EL (cell line): ENCODE results near the gene SCAF8.
A peak's percentile ranks its signal among the peaks of the same experiment; 100 is the strongest.
"Not testable (repeated sequence)": the region's sequence is repeated elsewhere in the genome, so short reads cannot be mapped to it uniquely, and the experiment has no call there.

Source experiments
- DNase-seq: peaks from one replicate; pipeline ENCODE4 v3.0.0-alpha.2; 2016

The SCAF8 gene, protein sequence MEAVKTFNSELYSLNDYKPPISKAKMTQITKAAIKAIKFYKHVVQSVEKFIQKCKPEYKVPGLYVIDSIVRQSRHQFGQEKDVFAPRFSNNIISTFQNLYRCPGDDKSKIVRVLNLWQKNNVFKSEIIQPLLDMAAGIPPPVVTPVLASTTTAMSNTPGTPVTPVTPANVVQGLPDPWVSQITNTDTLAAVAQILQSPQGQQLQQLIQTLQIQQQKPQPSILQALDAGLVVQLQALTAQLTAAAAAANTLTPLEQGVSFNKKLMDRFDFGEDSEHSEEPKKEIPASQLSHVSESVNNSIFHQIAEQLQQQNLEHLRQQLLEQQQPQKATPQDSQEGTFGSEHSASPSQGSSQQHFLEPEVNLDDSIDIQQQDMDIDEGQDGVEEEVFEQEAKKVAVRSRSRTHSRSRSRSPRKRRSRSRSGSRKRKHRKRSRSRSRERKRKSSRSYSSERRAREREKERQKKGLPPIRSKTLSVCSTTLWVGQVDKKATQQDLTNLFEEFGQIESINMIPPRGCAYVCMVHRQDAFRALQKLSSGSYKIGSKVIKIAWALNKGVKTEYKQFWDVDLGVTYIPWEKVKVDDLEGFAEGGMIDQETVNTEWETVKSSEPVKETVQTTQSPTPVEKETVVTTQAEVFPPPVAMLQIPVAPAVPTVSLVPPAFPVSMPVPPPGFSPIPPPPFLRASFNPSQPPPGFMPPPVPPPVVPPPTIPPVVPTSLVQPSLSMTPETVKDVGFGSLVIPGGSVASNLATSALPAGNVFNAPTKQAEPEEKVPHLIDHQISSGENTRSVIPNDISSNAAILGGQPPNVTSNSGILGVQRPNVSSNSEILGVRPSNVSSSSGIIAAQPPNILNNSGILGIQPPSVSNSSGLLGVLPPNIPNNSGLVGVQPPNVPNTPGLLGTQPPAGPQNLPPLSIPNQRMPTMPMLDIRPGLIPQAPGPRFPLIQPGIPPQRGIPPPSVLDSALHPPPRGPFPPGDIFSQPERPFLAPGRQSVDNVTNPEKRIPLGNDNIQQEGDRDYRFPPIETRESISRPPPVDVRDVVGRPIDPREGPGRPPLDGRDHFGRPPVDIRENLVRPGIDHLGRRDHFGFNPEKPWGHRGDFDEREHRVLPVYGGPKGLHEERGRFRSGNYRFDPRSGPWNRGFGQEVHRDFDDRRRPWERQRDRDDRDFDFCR (N-terminal part only)

DNA sequence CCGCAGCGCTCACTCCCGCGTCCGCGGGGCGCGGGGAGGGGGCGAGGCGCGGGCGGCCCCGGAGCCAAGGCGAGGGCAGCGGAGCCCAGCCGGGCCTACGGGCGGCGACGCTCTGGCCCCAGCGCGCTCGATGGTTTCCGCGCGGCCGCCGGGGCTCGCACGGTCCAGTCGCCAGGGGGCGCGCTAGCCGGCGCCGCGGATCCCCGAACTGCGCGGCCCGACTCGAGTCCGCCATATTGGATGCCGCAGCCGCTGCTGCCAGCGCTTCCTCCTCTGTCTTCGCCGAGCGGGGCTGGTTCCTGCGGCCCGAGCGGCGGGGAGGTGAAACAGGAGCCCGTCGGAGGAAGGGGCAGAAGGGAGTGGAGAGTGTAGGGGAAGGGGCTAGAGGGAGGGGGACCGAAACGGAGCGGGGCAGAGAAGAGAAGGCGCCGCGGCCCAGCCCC is at the start of gene SCAF8:
Gene SCAF8 (plus strand): TSS at position 234 of the 443 bp plus-strand sequence. CDS start 485 bp downstream, outside the sequence.
- peak; percentile 81 for DNase-seq

DNA sequence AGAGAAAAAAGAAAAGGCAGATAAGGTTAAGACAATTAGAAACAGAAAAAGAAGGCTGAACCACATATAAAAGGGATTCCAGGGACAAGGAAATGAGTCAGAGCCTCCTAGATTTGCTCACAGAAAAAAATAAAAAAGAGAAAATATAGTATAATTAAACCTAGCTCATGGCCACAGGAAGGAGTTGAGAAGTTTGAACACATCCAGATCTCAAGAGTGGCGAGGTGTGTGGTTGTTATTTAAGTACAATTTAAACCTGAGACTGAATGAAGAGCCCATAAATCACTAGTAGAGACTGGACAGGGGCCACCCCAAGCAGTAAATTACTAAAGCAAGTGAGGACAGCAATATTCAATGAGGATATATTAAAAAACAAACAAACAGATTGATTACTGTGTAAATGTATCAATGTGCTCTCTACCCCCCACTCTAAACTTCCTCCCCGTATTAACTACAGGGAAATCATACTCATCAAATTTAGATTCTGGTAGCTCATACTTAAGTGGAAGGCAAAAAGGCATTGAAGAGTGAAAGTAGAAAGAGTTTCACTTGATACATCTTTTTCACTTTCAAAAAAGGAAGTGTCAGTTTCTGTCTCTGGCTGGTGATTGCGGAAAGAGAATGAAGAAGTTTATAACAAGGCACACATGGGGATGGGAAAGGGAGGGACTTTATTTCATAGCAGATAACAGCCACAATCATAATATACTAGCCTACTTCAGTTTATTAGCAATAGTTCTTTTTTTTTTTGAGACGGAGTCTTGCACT is 49.3 kb upstream of the SCAF8 start:
- DNase-seq: peak; percentile 41

DNA sequence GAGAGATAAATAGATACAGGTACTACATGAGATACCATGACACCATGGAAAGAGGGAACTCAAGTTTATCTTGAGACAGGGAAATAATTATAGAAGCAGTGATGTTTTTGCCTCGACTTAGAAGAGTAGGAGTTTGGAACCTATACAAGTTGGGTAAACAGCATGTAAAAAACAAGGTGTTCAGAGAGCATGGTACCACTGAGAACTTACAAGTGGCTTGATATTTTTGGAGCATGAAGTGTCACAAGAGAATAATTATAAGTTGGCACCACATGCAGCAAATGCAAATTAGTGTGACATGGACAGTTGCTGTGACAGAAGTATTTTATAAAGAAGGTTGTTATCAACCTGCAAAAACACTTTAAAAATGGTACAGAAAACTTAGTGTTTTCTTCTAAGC is 47.1 kb upstream of the SCAF8 start:
- DNase-seq: no peak

DNA sequence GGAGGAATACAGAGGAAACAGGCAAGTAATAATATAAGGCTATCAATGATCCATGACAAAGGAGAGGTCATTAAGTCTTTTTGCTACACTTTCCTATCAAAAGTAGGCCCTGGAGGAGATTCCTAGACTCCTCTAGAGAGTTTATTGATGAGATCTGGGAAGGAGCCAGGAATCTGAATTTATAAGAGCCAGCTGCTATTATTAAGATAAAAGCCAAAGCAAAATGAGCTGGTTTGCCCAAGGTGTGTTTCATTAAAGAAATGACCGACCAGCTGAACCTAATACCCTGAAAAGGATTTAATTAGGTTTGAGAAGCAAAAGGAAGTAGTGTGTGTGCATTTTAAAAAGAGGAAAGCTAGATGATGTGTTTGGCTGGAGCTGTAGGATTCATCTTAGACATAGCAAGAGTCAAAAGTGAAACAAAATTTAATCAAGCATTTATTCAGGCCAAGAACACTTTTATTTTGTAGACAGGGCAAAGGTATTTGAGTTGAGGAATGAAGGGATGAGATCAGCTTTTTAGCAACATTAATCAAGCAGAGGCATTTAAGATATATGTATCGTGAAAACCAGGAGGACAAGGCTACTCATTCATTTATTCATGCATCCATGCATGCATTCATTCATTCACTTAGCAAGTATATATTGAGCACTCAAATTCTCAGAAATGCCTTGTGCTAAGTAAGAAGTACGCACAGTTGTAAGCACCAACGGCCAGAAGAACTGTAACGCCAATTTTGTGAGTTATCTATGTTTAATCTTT is 43.5 kb upstream of the SCAF8 start:
- no peak for DNase-seq

DNA sequence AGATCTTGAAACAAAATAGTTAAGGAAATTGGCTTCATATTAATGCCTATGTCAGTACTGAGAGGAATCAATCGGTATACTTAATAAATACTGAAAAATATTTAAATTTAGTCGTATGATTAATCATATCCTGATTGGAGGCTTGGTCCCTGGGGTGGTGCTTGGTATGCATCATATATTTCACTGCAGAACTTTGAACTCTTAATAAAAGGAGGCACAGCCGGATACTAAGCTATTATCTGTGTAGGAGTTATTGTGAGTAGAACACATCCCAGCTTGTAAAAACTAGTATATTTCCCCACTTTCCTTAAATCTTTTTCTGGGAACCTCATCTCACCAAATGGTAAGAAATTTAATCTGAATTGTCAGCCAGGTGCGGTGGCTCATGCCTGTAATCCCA is 42.4 kb upstream of the SCAF8 start:
- DNase-seq: no peak

DNA sequence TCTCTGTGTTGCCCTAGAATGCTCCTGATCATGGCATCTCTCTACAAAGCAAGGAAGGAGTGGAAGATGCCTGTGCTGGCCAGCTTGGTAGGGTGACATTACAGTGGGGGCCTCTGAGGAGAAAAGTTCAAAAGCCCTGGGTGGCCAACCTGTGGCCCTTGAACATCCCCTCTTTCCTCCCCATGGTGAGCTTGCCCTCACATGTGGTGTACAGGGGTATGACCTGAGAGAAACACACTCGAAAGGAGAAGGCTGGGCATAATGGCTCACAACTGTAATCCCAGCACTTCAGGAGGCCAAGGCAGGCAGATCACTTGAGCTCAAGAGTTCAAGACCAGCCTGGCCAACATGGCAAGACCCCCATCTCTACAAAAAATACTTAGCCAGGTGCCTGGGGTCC is 36.6 kb upstream of the SCAF8 start:
- DNase-seq: no peak

DNA sequence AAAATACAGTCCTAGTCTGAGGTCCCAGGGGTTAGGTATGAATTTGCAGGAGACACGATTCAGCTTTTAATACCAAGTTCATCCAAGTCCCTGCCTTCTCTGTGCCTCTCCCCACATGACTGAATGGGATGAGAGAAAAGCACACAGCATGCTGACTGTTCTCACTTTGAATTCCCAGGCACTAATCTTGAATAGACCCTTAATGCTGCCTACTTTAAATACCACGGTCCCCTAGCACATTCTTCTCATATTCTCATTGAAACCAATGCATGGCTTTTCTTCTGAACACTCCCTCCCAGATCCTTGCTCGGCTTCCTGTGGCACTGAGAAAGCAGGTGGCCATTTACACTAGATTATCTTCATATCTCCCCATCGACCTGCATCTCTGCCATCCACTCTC is 30.1 kb upstream of the SCAF8 start:
- no peak for DNase-seq

DNA sequence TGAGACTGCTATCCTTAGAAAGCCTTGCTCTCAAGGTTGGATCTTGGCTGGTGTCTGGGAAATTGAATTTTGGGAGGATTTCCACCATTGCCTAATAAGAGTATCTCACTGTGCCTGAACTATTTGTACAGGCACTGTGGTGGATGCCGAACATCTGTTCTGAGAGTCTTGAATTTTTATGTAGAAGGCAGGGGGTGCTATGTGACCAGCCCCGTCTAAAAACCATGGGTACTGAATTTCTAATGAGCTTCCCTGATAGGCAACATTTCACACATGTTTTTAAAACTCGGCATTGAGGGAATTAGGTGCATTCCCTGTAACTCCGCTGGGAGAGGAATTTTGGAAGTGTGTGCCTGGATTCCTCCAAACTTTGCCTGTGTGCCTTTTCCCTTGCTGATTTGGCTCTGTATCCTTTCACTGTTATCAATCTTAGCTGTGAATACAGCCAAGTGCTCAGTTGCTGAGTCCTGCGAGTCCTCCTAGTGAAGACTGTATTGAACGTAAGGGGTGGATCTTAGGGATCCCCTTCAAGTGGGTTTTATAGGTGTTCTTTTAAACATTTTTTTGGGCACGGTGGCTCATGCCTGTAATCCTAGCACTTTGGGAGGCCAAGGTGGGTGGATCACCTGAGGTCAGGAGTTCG is 27.6 kb upstream of the SCAF8 start:
- peak; percentile 14 for DNase-seq

DNA sequence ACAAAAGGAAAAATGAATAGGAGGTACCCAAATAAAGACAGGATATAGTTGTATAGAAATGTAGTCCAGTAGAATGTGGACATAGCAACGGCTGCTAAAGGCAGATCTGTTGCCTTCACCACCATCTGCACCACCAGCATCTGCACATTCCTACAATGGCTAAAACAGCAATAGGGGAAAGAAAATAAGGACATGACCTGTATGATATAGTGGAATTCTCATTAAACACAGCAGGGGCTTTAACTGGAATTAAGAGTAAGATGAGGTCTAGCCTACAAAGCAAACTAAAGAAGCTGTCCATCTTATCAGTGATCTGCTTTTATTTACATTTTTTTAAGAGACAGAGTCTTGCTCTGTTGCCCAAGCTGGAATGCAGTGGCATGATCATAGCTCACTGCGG is 26.8 kb upstream of the SCAF8 start:
- DNase-seq: no peak

DNA sequence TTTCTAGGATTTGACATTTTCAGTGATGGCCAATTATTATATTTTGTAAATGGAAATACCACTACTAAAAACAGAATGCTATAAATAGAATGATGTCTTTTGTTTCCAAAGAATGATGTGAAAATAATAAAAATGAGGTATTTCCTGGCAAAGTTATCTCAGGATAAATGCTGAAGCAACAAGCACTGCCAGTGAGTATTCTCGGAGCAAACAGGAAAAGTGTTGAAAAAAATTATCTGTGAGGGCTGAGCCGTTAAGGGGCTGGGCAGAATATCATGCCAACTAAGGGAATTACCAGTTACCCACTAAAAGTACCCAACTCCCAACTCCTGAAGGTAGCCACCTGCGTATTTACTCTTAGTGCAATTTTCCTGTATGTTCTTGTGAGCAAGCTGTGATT is 23.6 kb upstream of the SCAF8 start:
- DNase-seq: no peak

DNA sequence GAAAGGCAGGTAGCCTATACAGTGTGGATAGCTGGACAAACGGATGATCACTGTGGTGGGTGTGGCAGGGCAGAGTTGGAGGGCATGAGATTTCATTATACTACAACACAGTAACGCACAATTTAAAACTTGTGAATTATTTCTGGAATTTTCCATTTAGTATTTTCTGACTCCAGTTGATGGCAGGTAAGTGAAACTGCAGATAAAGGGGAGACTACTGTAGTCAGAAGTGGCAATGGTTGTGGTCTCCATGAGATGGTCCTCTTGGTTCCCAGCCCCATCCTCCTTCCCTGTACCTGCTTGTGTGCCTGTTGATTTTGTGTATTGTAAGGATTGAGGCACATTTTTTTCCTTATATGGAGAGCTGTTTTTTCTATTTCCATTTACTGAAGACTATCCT is 22.5 kb upstream of the SCAF8 start:
- no peak for DNase-seq

DNA sequence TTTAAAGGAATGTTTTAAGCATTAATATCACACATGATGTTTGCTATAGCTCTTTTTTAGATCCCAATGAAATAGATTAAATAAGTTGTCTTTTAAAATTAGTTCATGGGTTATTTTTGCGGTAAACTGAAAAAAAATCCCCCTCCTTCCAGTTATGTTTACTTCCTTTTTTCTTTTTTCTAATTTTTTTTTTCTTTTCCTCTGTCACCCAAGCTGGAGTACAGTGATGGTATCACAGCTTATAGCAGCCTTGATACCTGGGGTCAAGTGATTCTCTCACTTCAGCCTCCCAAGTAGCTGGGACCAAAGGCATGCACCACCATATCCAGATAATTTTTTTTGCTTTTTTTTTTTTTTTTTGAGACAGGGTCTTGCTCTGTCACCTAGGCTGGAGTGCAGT is 17.8 kb upstream of the SCAF8 start:
- no peak for DNase-seq

DNA sequence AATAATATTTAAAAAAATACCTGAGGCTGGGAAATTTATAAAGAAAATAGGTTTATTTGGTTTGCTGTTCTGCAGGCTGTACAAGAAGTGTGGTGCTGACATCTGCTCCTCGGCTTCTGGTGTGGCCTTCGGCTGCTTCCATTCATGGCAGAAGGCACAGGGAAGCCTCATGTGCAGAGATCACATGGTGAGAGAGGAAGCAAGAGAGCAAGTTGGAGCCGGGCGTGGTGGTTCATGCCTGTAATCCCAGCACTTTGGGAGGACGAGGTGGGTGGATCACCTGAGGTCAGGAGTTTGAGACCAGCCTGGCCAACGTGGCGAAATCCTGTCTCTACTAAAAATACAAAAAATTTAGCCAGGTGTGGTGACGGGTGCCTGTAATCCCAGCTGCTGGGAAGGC is 16.9 kb upstream of the SCAF8 start:
- not testable (repeated sequence) for DNase-seq

DNA sequence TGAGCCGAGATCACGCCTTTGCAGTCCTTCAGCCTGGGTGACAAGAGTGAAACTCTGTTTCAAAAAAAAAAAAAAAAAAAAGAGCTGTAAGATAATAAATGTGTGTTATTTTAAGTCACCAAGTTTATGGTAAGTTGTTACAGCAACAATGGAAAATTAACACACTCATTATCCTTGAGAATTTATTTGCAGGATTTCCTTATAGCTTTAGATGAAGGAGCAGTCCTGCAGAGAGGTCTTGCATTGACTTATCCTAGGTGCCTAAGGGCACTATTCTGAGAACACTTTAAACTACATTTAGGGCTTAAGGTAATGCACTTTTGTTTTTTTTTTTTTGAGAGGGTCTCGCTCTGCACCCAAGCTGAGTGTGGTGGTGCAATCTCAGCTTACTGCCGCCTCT is 13.8 kb upstream of the SCAF8 start:
- no peak for DNase-seq

DNA sequence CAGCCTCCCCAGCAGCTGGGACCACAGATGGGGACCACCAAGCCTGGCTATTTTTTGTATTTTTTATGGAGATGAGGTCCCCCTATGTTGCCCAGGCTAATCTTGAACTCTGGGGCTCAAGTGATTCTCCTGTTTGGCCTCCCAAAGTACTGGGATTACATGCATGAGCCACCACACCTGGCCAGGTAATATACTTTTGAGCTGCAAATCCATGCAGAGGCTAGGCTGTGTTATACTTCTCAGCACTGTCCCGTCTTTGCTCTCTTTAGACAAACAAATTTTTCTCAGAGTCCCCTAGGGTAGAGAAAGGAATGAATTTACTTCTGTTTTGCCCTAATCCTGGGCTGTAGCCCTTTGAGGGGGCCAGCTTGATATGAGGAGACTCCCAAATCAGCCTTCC is 13.4 kb upstream of the SCAF8 start:
- no peak for DNase-seq

DNA sequence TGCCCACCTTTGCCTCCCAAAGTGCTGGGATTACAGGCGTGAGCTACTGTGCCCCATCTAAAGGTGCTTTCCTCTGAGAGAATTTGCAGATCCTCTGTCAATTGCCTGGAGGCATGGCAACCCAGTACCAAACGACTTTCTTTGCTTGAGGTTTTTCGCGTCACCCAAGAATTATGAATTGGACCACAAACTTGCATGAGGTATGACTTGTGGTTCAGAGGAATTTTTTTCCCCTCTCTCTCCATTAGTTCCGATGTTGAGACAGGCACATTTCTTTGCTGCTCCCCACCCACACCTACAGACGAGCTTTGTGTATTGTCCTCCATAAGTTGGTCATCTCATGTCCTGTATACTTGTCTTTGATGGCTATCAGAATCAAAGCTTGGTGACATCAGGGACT is 11.8 kb upstream of the SCAF8 start:
- DNase-seq: peak; percentile 93

DNA sequence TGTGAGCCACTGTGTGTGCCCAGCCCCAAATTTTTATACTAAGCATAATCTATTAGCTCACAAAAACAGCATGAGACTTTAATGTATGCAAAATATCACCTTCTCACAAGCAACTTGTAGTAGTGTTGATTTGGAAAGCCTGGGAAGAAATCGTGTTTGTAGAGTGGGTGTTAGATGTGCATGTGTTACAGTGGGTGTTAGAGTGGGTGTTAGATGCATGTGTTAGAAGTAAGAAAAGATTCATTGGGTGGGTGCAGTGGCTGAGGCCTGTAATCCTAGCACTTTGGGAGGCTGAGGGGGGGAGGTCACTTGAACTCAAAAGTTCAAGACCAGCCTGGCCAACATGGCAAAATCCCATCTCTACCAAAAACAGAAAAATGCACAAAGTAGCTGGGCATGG is 6.3 kb upstream of the SCAF8 start:
- no peak for DNase-seq

DNA sequence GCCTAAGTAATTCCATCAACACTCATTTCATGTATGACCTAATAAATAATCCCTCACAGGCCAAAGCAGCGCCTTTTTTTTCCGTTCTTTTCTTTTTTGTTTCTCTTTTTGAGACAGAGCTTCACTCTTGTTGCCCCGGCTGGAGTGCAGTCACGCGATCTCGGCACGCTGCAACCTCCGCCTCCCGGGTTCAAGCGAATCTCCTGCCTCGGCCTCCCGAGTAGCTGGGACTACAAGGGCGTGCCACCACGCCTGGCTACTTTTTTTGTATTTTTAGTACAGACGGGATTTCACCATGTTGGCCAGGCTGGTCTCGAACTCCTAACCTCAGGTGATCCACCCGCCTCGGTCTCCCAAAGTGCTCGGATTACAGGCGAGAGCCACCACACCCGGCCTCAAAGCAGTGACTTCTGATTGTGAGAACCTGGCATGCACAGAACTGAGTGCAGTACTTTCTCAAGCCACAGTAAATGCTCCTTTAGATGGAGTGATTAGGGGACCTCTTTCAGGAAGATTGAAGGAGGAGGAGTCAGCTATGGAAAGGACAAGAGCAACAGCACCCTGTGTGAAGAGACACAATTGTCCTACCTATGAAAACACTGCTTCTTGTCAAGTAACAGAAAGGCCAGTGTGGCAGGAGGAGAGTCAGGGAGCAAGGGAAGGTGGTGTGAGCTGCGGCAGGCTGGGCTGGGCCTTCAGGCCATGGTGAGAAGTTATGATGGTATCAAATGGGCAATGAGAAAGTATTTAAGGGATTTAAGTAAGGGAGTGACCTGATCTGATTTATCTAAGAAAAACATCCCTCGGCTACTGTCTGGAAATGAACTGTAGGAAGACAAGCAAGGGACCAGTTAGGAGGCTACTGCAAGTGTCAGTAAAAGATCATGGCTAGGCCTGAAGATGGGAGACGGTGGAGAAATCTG is 1.7 kb upstream of the SCAF8 start:
- peak; percentile 7 for DNase-seq

DNA sequence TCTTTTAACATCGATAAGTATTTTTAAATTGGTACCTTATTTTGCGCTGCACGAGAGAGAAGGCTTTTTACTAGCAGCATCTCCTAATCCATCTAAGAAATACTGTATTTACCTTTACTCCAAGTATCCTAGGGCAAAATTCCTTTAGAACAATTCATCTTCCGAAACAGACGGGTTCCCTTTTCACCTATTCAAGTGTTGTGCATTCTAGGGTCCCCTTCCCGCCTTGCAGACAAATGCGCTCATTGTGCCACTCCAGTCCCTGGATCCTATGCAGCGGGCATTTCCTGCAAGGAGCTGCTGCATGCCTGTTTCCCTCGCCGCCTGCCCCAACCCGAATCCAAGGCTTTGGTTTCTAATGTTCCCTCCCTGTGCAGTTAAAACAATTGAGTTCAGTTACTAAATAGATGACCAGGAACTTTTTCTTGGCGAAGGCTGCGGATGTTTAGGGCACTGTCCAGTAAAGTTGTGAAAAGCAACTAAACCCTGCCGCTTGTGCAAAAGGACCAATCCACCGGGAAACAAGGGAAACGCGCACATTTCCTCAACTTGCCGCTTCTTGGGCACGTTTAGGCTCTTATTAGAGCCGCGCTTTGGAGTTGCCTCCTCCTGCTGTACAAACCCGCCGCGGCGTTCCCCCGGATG is 556 bp upstream of the SCAF8 start:
- DNase-seq: peak; percentile 70
